Adipocyte (in vitro differentiated cells): ENCODE measurements around the gene RYR2.
A peak's percentile ranks its signal among the peaks of the same experiment; 100 is the strongest.
"Not testable (repeated sequence)": the region's sequence is repeated elsewhere in the genome, so short reads cannot be mapped to it uniquely, and the experiment has no call there.

Experiments used
- DNase-seq: peaks from one replicate; pipeline ENCODE4 v3.0.0-alpha.2; 2015; ENCODE audit warnings: low read depth
- H3K27me3 ChIP-seq: replicated peaks from 2 replicates; pipeline ENCODE4 v1.7.0; 2013; ENCODE audit warnings: mild to moderate bottlenecking, low read length, moderate library complexity; ENCODE audit not compliant: control insufficient read depth, insufficient read depth
- H3K36me3 ChIP-seq: 2 replicates; pipeline ENCODE4 v1.7.0; 2013; ENCODE audit warnings: low read length, mild to moderate bottlenecking, moderate library complexity; ENCODE audit not compliant: control insufficient read depth, insufficient read depth, severe bottlenecking
- H3K4me1 ChIP-seq: 2 replicates; pipeline ENCODE4 v1.7.0; 2013; ENCODE audit warnings: mild to moderate bottlenecking, low read length, moderate library complexity; ENCODE audit not compliant: control insufficient read depth, insufficient read depth
- H3K4me3 ChIP-seq: 2 replicates; pipeline ENCODE4 v1.7.0; 2013; ENCODE audit warnings: mild to moderate bottlenecking, low read length, moderate library complexity
- H3K9ac ChIP-seq: 2 replicates; pipeline ENCODE4 v1.7.0; 2013; ENCODE audit warnings: mild to moderate bottlenecking, low read length, moderate library complexity
- H3K9me3 ChIP-seq: 2 replicates; pipeline ENCODE4 v1.7.0; 2013; ENCODE audit warnings: mild to moderate bottlenecking, low read length, moderate library complexity; ENCODE audit not compliant: control insufficient read depth

Gene RYR2

DNA sequence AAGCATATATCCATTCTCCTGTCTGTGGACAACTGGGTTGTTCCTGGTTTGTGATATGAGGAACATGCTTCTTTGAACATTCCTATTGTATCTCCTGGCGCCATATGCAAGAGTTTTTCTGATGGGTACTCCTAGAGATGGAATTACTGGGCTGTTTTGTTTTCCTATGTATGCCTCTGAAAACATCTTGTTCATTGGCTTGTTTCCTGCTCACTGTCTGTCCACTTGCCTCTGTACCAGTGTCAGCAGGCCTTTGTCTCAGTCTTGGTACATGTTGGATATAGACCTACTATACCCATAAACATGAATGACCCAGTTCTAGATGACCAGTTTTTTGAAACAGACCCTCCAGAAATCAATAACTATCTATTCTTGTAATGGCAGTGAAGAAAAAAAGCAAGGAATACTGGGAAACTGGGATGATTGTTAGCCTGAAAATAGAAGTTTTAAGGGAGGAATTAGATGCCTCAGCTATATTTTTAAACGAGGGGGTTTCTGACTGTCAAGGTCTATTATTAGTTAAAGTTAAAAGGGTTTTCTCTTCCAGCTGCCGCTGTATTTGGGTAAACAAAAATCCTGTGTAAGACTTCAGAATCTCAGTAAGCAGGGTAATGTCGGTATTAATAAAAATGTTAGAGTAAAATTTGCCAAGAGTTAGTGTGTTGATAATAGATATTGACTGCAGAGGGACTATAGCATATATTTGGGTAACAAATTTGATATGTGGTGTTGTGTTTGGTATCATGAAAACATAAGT is 103.6 kb downstream of the RYR2 start:
- no peaks in the 10 kb centered on the region for H3K27me3 ChIP-seq
- DNase-seq, result no peak
- H3K9me3 ChIP-seq, result no peaks in the 10 kb centered on the region
- no peaks in the 10 kb centered on the region for H3K36me3 ChIP-seq
- H3K9ac ChIP-seq, result no peak overlapping the region
- peaks cover 3% of the 10 kb centered on the region for H3K4me1 ChIP-seq
- no peak overlapping the region for H3K4me3 ChIP-seq

DNA sequence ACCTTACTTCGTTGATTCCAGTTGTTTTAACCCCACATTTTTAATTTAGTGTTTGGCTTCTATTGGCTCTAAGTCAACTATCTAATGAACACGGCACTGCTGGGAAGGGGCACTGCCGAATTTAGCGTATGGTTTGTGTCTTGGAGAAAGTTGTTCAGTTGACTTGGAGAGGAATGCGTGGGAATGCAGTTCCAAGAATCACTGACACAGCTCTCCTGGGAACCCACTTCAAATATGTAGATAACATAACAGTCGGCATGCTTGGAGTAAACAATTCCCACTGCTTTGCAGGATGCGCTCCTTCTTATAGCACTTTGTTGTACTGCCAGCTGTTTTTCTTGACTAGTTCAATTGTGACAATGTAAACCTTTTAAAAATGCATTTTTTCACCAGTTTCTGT is 104.3 kb downstream of the RYR2 start:
- Histone ChIP-seq H3K9me3 (no peaks in the 10 kb centered on the region), H3K9ac (no peak overlapping the region), H3K4me3 (no peak overlapping the region), H3K27me3 (no peaks in the 10 kb centered on the region), H3K36me3 (no peaks in the 10 kb centered on the region), H3K4me1 (peaks cover 3% of the 10 kb centered on the region)
- no peak for DNase-seq

DNA sequence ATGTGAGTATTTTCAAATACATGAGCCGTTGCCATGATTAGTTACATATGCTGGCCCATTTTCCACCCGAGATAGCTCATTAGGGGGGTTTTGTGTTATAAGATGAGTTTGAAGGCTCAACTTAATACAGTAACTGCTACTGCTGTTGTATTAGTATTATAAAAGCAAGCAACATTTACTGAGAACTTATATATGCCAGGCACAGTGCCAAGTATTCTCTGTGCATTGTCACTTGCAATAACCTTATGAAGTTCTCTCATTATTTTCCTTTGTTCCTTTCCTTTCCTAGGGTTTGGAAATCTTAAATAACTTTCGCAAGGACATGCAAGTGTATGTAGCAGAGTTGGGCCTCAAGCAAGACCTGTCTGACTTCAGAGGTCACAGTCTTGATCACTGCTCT is 107.9 kb downstream of the RYR2 start:
- Histone ChIP-seq H3K9ac (no peak overlapping the region), H3K4me3 (no peak overlapping the region), H3K9me3 (no peaks in the 10 kb centered on the region), H3K4me1 (peaks cover 3% of the 10 kb centered on the region), H3K27me3 (no peaks in the 10 kb centered on the region), H3K36me3 (no peaks in the 10 kb centered on the region)
- DNase-seq, result no peak

DNA sequence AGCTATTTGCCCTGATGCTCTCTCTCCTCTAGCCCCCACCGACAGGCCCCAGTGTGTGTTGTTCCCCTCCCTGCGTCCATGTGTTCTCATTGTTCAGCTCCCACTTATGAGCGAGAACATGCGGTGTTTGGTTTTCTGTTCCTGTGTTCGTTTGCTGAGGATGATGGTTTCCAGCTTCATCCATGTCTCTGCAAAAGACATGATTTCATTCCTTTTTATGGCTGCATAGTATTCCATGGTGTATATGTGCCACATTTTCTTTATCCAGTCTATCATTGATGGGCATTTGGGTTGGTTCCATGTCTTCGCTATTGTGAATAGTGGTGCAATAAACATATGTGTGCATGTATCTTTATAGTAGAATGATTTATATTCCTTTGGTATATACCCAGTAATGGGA is 110.0 kb downstream of the RYR2 start:
- not testable (repeated sequence) for H3K9me3 ChIP-seq, H3K27me3 ChIP-seq, H3K4me3 ChIP-seq, H3K36me3 ChIP-seq, H3K9ac ChIP-seq, DNase-seq, H3K4me1 ChIP-seq

DNA sequence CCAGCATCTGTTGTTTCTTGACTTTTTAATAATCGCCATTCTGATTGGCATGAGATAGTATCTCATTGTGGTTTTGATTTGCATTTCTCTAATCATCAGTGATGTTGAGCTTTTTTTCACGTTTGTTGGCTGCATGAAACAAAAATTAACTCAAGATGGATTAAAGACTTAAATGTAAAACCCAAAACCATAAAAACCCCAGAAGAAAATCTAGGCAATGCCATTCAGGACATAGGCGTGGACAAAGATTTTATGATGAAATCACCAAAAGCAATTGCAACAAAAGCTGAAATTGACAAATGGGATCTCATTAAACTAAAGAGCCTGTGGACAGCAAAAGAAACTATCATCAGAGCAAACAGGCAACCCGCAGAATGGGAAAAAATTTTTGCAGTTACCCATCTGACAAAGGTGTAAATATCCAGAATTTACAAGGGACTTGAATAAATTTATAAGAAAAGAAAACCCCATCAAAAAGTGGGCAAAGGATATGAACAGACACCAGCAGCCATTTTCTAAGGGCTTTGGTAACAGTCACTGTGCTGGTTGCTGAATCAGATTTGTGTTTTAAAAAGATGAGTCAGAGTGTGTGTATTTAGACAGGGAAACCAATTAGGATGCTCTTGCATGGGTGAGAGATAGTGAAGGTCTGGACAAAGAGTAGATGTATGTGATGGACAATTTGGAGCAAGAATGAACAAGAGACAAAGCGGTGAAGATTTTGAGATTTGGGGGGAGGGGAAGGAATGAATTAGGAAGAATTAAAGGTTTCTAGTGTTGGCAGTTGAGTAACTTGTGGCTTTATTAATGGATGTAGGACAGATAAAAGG is 110.7 kb downstream of the RYR2 start:
- Histone ChIP-seq H3K4me1 (no peaks in the 10 kb centered on the region), H3K9ac (no peak overlapping the region), H3K9me3 (no peaks in the 10 kb centered on the region), H3K36me3 (no peaks in the 10 kb centered on the region), H3K4me3 (no peak overlapping the region), H3K27me3 (no peaks in the 10 kb centered on the region)
- DNase-seq, result no peak

DNA sequence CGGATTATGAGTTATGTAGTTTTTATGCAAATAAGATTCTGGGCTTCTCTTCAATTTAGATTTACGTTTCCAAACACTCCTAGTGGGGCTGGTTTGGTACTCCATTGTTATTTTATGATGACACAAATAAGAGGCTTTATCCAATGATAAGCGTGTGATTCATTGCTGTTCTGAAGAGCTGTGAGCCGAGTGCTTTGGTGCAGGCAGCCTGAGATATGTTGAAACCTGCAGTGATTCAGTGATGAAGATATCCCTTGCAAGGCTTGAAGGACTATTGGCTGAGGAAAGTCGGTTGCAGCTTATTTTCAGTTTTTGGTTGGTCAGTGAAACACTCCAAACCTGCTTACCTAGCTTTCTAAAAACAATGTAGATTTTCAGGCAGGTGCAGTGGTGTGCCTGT is 112.2 kb downstream of the RYR2 start:
- no peaks in the 10 kb centered on the region for H3K36me3 ChIP-seq
- no peaks in the 10 kb centered on the region for H3K4me1 ChIP-seq
- no peaks in the 10 kb centered on the region for H3K27me3 ChIP-seq
- H3K4me3 ChIP-seq, result no peak overlapping the region
- H3K9ac ChIP-seq, result no peak overlapping the region
- peak; percentile 0 for DNase-seq
- H3K9me3 ChIP-seq, result no peaks in the 10 kb centered on the region

DNA sequence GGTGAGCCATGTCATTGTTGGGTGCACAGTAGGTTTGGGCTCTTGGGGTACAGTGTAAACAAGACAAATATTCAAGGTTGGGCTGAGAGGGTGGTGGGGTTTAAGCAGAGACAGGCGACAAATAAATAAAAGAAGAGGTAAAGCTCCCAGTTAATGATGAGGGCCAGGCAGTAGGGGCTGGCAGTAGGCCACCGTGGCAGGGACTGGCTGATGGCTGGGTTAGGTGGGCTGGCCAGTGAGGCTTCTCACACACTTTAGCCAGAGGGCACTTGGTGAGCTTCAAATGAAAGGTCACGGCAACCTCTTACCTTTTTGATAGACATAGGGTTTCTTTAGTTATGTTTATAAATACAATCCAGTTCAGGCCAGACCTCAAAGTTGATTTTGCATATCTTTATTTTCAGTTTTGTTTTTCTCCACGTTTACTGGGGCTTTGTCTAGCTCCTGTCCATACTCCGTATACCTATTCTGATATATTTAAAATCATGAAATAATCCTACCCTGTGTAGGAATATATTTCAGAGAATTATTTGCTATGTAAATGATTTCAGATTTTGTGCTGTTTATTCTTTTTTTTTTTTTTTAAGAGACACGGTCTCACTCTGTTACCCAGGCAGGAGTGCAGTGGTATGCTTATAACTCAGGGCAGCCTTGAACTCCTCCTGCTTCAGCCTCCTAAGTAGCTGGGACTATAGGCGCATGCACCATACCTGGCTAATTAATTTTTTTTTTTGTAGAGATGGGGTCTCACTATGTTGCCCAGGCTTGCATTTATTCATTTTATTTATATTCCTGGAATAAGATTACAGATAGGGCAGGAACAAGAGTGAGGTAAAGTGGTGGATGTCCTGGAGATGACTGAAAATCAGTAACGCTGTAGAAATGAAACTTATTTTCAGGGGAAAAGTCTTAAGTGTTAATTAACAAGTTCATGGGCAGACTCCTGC is 122.7 kb downstream of the RYR2 start:
- Histone ChIP-seq H3K4me3 (no peak overlapping the region), H3K9ac (no peak overlapping the region)

DNA sequence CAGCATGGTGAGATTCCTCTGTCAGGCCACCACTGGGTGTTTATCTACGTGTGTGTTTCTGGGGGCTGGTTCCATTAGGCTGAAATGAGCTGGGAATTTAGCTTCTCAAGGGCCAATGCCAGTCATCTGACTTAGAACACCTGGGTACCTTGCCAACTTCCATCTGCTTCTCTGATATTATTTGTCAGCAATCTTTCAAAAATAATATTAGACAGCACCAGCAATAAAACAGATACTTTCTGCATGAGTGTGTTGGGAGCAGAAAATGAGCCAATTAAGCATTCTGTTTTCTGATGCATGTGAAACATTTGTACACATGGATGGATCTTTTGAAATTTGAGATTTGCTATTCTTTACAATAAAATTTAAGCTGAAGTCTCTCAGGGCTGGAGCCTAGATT is 124.1 kb downstream of the RYR2 start:
- H3K9me3 ChIP-seq, result no peaks in the 10 kb centered on the region
- H3K4me3 ChIP-seq, result no peak overlapping the region
- no peak for DNase-seq
- no peaks in the 10 kb centered on the region for H3K27me3 ChIP-seq
- H3K4me1 ChIP-seq, result no peaks in the 10 kb centered on the region
- H3K9ac ChIP-seq, result no peak overlapping the region
- no peaks in the 10 kb centered on the region for H3K36me3 ChIP-seq

More for the DNA sequence above, 122.7 kb downstream of the RYR2 start:
- no peak for DNase-seq
- no peaks in the 10 kb centered on the region for H3K27me3 ChIP-seq
- no peaks in the 10 kb centered on the region for H3K9me3 ChIP-seq
- no peaks in the 10 kb centered on the region for H3K36me3 ChIP-seq
- no peaks in the 10 kb centered on the region for H3K4me1 ChIP-seq

DNA sequence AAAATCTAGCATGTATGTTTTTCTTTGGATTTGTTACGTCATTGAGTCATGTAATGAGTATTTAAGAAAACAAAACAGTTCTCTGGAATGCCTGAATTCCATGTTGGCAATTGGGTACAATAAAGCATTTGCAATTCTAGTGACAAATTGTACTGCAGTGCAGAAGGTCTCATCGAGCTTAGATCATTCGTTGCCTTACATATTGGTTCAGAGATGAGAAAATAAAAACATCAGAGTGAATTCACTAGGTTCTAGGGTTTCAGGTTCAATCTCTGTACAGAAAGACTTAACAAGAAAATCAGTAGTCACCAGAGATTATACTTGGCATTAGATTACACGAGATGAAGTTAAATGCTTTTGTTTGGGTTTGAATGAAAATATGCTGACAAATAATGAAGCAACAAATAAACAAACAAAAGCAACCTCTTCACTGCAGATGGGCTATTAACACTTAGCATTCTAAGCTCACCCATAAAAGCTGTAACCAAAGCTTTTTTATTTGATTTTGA is 124.7 kb downstream of the RYR2 start:
- Histone ChIP-seq H3K4me1 (no peaks in the 10 kb centered on the region), H3K4me3 (no peak overlapping the region), H3K9me3 (no peaks in the 10 kb centered on the region), H3K27me3 (no peaks in the 10 kb centered on the region), H3K9ac (no peak overlapping the region), H3K36me3 (no peaks in the 10 kb centered on the region)
- DNase-seq, result no peak

DNA sequence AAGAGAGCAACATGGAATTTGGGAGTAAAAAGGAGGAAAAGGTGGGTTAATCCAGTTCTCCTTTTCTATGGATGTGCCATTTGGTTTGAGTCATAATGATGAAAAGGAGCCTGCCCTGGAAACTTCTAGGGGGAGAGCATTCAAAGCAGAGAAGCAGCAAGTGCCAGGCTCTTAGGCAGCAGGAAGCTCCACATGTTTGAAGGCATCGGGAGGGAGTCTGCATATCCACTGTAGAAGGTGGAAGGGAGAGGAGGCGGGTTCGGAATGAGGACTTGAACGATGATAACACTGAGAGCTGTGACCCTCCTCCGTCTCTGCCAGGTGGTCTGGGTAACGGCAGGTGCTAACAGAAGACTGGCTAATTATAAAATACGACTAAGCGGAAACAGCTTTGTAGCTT is 128.2 kb downstream of the RYR2 start:
- no peaks in the 10 kb centered on the region for H3K36me3 ChIP-seq
- H3K27me3 ChIP-seq, result no peaks in the 10 kb centered on the region
- no peak overlapping the region for H3K4me3 ChIP-seq
- DNase-seq, result no peak
- H3K9ac ChIP-seq, result no peak overlapping the region
- H3K4me1 ChIP-seq, result no peaks in the 10 kb centered on the region
- no peaks in the 10 kb centered on the region for H3K9me3 ChIP-seq
